Fibroblast of skin of abdomen (primary cell): Measurements from ENCODE around the gene SOX15. TPM values are rescaled to one million over a fixed set of nuclear protein-coding genes. Genes with fewer than 3 reads are reported as not detected.
A peak's percentile ranks its signal among the peaks of the same experiment; 100 is the strongest.
"Not testable (repeated sequence)": the region's sequence is repeated elsewhere in the genome, so short reads cannot be mapped to it uniquely, and the experiment has no call there.

ENCODE experiments used
- DNase-seq: peaks from one replicate; pipeline ENCODE4 v3.0.0-alpha.2; 2013
- polyA plus RNA-seq, 2 experiments: library from polyadenylated mRNA; unstranded; fragments of 120-200 nt; gene quantifications; one replicate each; pipeline ENCODE4 v1.2.1, GENCODE V29; 2013; ENCODE audit not compliant: insufficient read length in 2 of 2

The SOX15 gene
- 1.1 TPM for polyA plus RNA-seq (2013, experiment 1 of 2; ENCODE audit: insufficient read length)
- 1.4 TPM for polyA plus RNA-seq (2013, experiment 2 of 2; ENCODE audit: insufficient read length)

DNA sequence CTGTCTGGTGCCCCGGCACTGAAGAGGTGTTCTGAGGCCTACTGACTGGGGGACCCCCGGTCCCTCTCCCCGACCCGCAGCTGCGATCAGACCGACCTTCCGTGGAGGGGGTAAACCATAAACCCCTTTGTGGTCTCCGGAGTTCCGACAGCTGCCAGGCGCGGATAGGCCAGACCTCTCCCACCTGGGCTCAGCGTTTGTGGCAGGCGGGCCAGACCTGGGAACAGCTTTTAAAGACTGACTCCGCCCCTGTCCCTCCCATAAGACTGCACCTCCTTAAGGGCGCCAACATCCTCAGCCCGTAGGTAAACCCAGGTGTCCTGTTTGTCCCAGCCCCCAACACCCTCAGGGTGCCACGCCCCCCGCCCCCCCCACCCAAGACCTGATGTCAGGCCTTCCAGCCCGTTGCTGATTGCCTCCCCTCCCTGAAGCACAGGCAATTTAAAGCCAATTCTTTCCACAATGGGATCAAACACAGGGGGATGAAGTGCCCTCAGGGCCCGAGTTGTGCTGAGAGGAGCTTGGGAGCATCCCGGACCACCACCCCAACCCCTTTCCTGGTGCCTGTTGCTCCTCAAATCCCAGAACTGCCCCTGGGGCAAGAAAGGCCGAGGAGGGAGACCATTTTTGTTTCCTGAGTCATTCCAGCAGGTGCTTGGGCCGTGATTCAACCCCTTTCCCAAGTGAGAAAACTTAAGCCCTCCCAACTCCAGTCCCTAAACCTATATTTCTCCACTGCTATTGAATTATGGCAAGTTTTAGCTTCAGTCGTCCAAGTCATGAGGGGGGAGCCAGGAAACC lies at the start of gene SOX15:
Gene SOX15 (minus strand): TSS at position 204 of the 801 bp plus-strand sequence. CDS start 418 bp downstream, outside the sequence.
- no peak for DNase-seq

DNA sequence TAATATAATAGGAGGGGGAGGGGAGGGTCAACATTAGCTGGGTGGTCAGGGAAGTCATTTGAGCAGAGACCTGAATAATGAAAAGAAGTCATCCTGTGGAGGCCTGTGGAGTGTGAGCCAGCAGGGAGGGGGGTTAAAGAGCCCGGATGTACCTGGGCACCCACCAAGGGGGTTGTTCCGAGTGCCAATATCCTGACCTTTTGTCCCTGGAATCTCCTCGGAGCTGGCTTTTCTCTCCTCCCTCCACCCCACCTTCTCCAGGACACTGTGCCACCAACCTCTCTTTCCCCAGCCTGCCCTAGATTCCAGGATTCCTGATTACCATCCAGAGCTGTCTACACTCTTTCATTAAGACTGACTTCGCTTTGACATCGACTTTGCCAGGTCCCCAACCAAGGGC lies 46.3 kb upstream of the SOX15 start:
- no peak for DNase-seq

DNA sequence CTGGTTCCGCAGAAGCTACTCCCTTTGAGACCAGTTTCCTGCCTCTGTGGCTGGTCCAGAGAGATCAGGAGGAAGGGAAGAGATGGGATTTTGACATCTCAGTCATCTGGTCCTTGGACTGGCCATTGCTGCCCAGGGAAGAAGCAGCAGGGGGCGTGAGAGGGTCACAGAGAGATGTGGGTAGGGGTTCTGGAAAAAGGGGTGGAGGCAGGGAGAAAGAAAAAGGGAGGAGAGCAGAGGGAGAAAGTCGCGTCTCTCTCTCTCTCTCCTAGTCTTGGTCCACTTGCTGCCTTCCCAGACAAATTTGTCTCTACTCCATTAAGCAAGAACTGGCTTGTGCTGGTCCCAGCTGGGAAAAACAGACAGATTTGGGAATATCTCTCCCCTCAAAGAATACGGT lies 44.5 kb upstream of the SOX15 start:
- peak; percentile 32 for DNase-seq

DNA sequence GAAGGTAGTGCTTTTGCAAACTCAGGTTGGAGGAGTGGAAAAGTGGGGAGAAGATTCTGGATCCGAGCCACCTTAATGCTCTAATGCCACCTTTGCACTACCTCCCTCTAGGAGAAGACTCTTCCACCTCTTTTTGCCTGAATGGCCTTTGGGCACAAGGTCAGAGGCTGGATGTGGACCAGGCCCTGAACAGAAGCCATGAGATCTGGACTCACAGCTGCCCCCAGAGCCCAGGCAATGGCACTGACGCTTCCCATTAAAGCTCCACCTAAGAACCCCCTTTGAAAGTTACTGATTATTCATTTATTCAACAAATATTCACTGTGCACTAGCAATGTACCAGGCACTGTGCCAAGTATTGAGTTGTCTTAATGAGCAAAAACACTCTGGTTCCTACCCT lies 43.2 kb upstream of the SOX15 start:
- DNase-seq = no peak

GRCh38 chr17:7632492-7632894 lies 42.6 kb upstream of the SOX15 start:
- DNase-seq = peak; percentile 44

- no peak for DNase-seq
Observed at GRCh38 chr17:7631398-7632380, 41.8 kb upstream of the SOX15 start.

DNA sequence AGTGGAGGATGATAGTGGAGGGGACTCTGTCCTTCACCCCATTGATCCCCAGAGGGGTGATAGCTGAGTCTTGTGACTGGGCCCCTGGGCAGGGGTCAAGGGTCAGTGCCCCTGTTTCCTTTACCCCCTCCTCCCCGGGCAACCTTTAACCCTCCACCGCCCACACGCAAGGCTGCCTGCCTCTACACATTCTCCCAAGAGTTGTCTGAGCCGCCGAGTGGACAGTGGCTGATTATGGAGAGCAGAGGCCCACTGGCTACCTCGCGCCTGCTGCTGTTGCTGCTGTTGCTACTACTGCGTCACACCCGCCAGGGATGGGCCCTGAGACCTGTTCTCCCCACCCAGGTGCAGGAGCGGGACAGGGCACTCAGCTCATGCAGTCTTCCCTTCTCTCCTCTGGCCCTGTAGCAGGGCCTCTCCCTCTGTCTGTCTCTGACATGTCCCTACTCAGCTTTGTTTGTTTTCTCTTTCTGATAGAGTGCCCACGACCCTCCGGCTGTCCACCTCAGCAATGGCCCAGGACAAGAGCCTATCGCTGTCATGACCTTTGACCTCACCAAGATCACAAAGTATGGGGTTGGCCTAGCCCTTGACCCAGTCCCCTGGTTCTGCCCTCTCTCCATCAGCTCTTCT lies 40.2 kb upstream of the SOX15 start, which contains the start of gene SHBG:
Gene SHBG (plus strand): TSS at position 197 of the 633 bp plus-strand sequence. CDS start 38 bp downstream, at position 235.
- DNase-seq = no peak

GRCh38 chr17:7627250-7628121 lies 37.6 kb upstream of the SOX15 start, which contains the start of gene SAT2:
SAT2 (minus strand) TSS chr17:7627821; CDS start chr17:7627635, 186 bp downstream.
- DNase-seq = peak; percentile 95

DNA sequence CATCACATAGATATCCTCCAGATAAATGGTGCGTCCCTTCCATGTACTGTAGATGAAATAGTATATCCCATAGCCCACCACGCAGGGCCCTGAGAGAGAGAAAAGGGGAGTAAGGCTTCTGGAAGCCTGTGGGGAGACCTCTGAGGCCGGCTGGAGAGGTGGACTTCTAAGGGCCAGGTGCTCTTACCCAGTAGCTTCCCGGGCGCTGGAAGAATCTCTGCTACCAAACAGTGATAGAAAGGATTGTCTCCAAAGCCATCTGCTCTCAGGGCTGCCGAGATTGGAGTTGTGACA lies 37.0 kb upstream of the SOX15 start:
- no peak for DNase-seq

DNA sequence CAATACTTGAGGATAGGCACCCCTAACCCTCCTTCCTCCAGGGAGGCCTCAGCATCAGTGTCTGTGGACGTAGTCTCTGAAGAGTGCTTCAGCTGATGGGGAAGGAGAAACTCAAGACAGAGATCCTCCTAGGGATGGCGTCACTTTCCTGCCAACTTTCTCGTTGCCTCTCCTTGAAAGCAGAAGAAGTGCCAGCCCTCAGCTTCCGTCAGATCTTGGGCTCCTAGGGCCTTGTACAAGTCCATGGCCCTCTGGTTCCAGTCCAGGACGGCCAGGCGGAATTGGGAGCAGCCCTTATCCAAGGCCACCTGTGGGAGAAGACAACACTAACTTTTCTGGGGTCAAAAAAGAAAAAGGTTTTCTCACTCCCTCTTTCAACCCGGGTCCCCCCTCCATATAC lies 36.4 kb upstream of the SOX15 start:
- no peak for DNase-seq

- DNase-seq = not testable (repeated sequence)
Observed at GRCh38 chr17:7625749-7626148, 35.9 kb upstream of the SOX15 start.

DNA sequence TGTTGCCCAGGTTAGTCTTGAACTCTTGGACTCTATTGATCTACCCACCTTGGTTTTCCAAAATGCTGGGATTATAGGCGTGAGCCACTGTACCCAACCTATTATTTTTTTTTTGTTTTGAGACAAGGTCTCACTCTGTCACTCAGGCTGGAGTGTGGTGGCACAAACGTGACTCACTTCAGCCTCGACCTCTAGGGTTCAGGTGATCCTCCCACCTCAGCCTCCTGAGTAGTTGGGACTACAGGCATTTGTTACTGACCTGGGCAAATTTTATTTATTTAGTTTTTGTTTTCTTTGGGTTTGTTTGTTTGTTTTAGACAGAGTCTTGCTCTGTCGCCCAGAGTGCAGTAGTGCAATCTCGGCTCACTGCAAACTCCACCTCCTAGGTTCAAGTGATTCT lies 33.8 kb upstream of the SOX15 start:
- no peak for DNase-seq

DNA sequence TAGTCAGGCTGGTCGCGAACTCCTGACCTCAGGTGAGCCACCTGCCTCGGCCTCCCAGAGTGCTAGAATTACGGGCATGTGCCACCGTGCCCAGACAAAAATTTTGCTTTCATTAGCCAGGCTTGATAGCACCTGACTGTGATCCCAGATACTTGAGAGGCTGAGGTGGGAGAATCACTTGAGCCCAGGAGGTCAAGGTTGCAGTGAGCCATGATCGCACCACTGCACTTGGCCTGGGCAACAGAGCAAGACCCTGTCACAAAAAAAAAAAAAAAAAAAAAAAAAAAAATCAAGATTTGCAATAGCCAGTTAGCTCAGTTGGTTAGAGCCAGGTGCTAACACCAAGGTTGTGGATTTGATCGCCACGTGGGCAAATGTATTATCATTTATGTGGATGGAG lies 30.9 kb upstream of the SOX15 start:
- DNase-seq = no peak

GRCh38 chr17:7618608-7619007 lies 28.7 kb upstream of the SOX15 start:
- no peak for DNase-seq

DNA sequence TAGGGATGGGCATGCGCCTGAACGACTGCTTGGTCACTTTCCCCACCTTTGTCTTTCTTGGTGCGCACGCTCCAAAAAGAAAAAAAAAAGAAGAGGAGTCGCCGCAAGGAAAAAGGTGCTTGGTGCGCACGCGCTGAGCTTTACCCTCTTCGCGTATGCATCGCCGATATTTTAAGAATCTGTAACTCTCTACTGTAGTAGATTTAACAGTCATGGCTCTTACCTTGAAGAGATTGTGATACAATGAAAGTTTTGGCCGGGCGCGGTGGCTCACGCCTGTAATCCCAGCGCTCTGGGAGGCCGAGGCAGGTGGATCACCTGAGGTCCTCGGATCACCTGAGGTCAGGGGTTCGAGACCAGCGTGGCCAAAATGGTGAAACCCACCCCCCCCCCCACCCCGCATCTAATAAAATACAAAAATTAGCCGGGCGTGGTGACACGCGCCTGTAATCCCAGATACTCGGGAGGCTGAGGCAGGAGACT lies 25.4 kb upstream of the SOX15 start:
- no peak for DNase-seq

- peak; percentile 100 for DNase-seq
Observed at GRCh38 chr17:7614425-7615264, 24.8 kb upstream of the SOX15 start, which contains the start of gene FXR2. FXR2 (minus strand) TSS chr17:7614897; CDS start chr17:7614532, 365 bp downstream.

DNA sequence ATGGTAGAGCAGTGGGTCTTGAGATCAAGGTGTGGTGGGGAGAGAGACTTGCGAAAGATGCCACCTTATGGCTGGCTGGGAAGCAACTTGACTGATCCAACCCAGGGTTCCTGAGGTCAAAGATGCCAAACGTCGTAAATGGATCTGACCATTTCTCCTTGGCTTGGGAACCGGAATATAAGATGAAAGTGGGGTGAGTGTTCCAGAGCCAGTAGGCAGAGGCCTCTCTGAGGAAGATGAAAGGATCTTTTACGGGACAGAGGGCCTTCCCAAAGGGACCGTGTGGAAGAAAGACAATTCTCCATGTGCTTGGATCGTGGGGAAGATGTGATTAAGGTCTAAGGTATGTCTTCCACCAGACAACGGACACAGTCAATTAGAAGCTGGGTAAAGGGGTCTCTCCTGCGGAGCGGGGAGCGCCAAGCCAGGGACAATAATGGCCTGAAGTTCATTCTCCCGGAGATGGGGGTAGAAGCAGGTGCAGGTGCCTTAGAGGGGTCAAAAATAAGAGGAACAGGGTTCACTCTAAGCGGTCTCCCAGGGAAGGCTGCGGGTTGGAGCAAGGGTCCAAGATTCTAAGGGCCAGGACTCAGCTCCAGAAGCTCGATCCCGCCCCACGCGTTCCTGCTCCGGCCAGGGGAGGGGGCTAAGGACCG lies 24.0 kb upstream of the SOX15 start:
- DNase-seq = peak; percentile 63

- no peak for DNase-seq
Observed at GRCh38 chr17:7612294-7612640, 22.4 kb upstream of the SOX15 start.

DNA sequence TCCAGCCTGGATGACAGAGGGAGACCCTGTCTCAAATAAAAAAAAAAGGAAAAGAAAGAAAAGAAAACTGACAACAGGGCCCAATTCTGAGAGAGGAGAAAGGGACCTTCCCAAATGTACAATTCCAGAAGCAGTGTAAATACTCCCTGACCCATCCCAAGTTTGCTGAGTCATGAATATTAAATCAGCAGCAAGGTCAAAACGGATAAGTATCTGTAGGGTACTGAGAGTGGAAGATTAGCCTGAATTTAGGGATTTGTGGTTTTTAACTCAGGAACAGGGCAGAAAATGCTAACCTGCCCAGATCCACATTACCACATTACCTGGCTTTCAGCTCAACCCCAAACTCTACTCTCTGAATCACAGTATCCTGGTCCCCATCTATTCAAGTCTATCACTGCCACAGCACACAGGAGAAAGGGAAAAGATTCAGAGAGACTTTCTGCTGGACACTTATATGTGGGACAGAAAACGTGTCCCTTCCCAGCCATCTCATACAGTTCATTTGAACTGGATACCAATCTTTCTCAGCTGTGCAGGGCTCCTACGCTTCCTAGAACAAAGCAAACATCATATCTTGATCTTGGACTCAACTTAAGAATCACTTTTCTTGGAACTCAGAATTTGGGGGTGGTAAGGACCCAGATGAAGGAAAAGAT lies 21.9 kb upstream of the SOX15 start:
- no peak for DNase-seq
